H1 (cell line): Measurements from ENCODE around the gene RHOG. TPM values are rescaled to one million over a fixed set of nuclear protein-coding genes. Genes with fewer than 3 reads are reported as not detected.
A peak's percentile ranks its signal among the peaks of the same experiment; 100 is the strongest.

Experiments used
- CTCF ChIA-PET: fragments of 300-600 bp; sonication (Branson Sonifier 250); formaldehyde crosslinking; loops from one replicate; lab custom pipeline; 2021; ENCODE audit not compliant: partially characterized antibody; lab: Charles Lee
- POLR2A ChIA-PET: fragments of 300-600 bp; sonication (Branson Sonifier 250); formaldehyde crosslinking; loops from one replicate; lab custom pipeline; 2021; ENCODE audit warnings: inconsistent platforms; ENCODE audit not compliant: partially characterized antibody; lab: Charles Lee
- DNase-seq, 2 experiments: peaks; one replicate each; pipeline versions ENCODE4 v3.0.0 to v3.0.0-alpha.2; 2010 to 2022; ENCODE audit warnings: low spot score in 2 of 2, low read depth in 1 of 2, mixed read lengths in 1 of 2
- FAIRE-seq: peaks from 2 replicates; lab custom pipeline; 2011; peaks lifted over from hg19 to GRCh38; lab: Jason Lieb, UNC
- H2AFZ ChIP-seq: 2 replicates; pipeline ENCODE4 v1.8.1; 2012; ENCODE audit warnings: low read length, inconsistent platforms
- H2AK5ac ChIP-seq: 2 replicates; pipeline ENCODE4 v1.6.1; 2013; ENCODE audit warnings: low read depth, low read length
- H2BK120ac ChIP-seq: replicated peaks from 2 replicates; pipeline ENCODE3; 2013; ENCODE audit warnings: low read depth, low read length, inconsistent platforms
- H2BK12ac ChIP-seq: 2 replicates; pipeline ENCODE4 v1.6.1; 2013; ENCODE audit warnings: low read depth, low read length
- H2BK15ac ChIP-seq: 2 replicates; pipeline ENCODE4 v1.6.1; 2013; ENCODE audit warnings: low read length
- H2BK20ac ChIP-seq: 2 replicates; pipeline ENCODE4 v1.6.1; 2013; ENCODE audit warnings: low read length
- H2BK5ac ChIP-seq: 2 replicates; pipeline ENCODE4 v1.6.1; 2013; ENCODE audit warnings: low read depth, low read length
- H3K14ac ChIP-seq: 2 replicates; pipeline ENCODE4 v1.6.1; 2013; ENCODE audit warnings: inconsistent platforms; ENCODE audit not compliant: insufficient read length
- H3K18ac ChIP-seq: 2 replicates; pipeline ENCODE4 v1.6.1; 2013; ENCODE audit warnings: low read length; ENCODE audit errors: extremely low read depth
- H3K23ac ChIP-seq: 2 replicates; pipeline ENCODE4 v1.6.1; 2013; ENCODE audit warnings: inconsistent platforms; ENCODE audit not compliant: insufficient read length
- H3K23me2 ChIP-seq: 2 replicates; pipeline ENCODE4 v1.6.1; 2013; ENCODE audit warnings: low read depth, low read length
- H3K27ac ChIP-seq: 2 replicates; pipeline ENCODE4 v1.6.1; 2011; ENCODE audit warnings: low read depth, low read length, inconsistent platforms
- H3K27me3 ChIP-seq, 4 experiments: replicated peaks in 1 of 4; 1 replicate in 1 of 4; 2 replicates in 3 of 4; pipeline versions ENCODE4 v1.6.1 to v1.8.1; 2011 to 2013; ENCODE audit warnings: low read length in 3 of 4, mild to moderate bottlenecking in 3 of 4, inconsistent platforms in 2 of 4, mixed read lengths in 2 of 4, moderate library complexity in 1 of 4; ENCODE audit not compliant: control insufficient read depth in 3 of 4, insufficient read depth in 3 of 4; ENCODE audit errors: extremely low read depth in 1 of 4
- H3K36me3 ChIP-seq, 4 experiments: 2 replicates each; pipeline versions ENCODE4 v1.6.1 to v1.8.1; 2011 to 2013; ENCODE audit warnings: mild to moderate bottlenecking in 4 of 4, low read length in 3 of 4, moderate library complexity in 2 of 4, control low read depth in 1 of 4, inconsistent platforms in 1 of 4; ENCODE audit not compliant: insufficient read depth in 4 of 4, control insufficient read depth in 2 of 4
- H3K4ac ChIP-seq: replicated peaks from 2 replicates; pipeline ENCODE3; 2013; ENCODE audit warnings: low read length, low read depth, mixed read lengths, inconsistent platforms; ENCODE audit not compliant: insufficient read length
- H3K4me1 ChIP-seq, 4 experiments: replicated peaks in 1 of 4; 1 replicate in 1 of 4; 2 replicates in 3 of 4; pipeline versions ENCODE4 v1.6.1 to v1.8.1; 2011 to 2013; ENCODE audit warnings: low read length in 3 of 4, inconsistent platforms in 2 of 4, mixed read lengths in 1 of 4; ENCODE audit not compliant: insufficient read depth in 4 of 4, control insufficient read depth in 3 of 4
- H3K4me2 ChIP-seq, 2 experiments: 2 replicates each; pipeline versions ENCODE4 v1.6.1 to v1.8.1; 2011 to 2013; ENCODE audit warnings: low read depth in 2 of 2, low read length in 2 of 2, control low read depth in 1 of 2, inconsistent platforms in 1 of 2, mild to moderate bottlenecking in 1 of 2; ENCODE audit not compliant: insufficient read depth in 1 of 2
- H3K4me3 ChIP-seq, 4 experiments: fragments of 200-600, 300-600 bp in 1 of 4; sonication (generic), shearing (Covaris generic), sonication (Bioruptor Twin) in 1 of 4; 2 replicates each; pipeline versions ENCODE4 v1.5.1 to v1.8.1; 2011 to 2016; ENCODE audit warnings: low read length in 4 of 4, low read depth in 3 of 4, control low read depth in 2 of 4, inconsistent platforms in 2 of 4, mild to moderate bottlenecking in 2 of 4, mixed read lengths in 1 of 4, moderate library complexity in 1 of 4; ENCODE audit not compliant: insufficient read depth in 2 of 4; ENCODE audit errors: extremely low read depth in 1 of 4
- H3K56ac ChIP-seq: replicated peaks from 2 replicates; pipeline ENCODE3; 2013; ENCODE audit warnings: low read depth, mild to moderate bottlenecking, mixed read lengths, low read length, inconsistent platforms; ENCODE audit not compliant: insufficient read length
- H3K79me1 ChIP-seq: 2 replicates; pipeline ENCODE4 v1.6.1; 2013; ENCODE audit warnings: low read depth, low read length, control low read depth
- H3K79me2 ChIP-seq, 2 experiments: 2 replicates each; pipeline versions ENCODE4 v1.6.1 to v1.8.1; 2012 to 2013; ENCODE audit warnings: low read length in 2 of 2, mild to moderate bottlenecking in 2 of 2, inconsistent platforms in 1 of 2; ENCODE audit not compliant: insufficient read depth in 2 of 2, control insufficient read depth in 1 of 2
- H3K9ac ChIP-seq, 4 experiments: replicated peaks in 1 of 4; 1 replicate in 1 of 4; 2 replicates in 3 of 4; pipeline versions ENCODE4 v1.6.1 to v1.8.1; 2011 to 2013; ENCODE audit warnings: low read depth in 3 of 4, low read length in 3 of 4, control low read depth in 2 of 4, mild to moderate bottlenecking in 2 of 4, moderate library complexity in 2 of 4, inconsistent platforms in 1 of 4; ENCODE audit errors: extremely low read depth in 1 of 4
- H3K9me3 ChIP-seq, 2 experiments: 2 replicates each; pipeline versions ENCODE4 v1.6.1 to v1.8.1; 2012 to 2013; ENCODE audit warnings: mild to moderate bottlenecking in 2 of 2, moderate library complexity in 2 of 2, control low read depth in 1 of 2, inconsistent platforms in 1 of 2, low read depth in 1 of 2, low read length in 1 of 2, mixed read lengths in 1 of 2; ENCODE audit not compliant: insufficient read depth in 2 of 2
- H4K20me1 ChIP-seq, 2 experiments: replicated peaks in 1 of 2; 2 replicates each; pipeline versions ENCODE3 to v1.8.1; 2011 to 2013; ENCODE audit warnings: inconsistent platforms in 2 of 2, low read length in 2 of 2, mild to moderate bottlenecking in 1 of 2; ENCODE audit not compliant: insufficient read depth in 2 of 2, control insufficient read depth in 1 of 2
- H4K5ac ChIP-seq: 2 replicates; pipeline ENCODE4 v1.6.1; 2013; ENCODE audit warnings: low read length, low read depth, mixed read lengths, inconsistent platforms; ENCODE audit not compliant: insufficient read length
- H4K8ac ChIP-seq: 2 replicates; pipeline ENCODE4 v1.8.0; 2013; ENCODE audit warnings: mild to moderate bottlenecking, moderate library complexity, low read length, inconsistent platforms; ENCODE audit not compliant: insufficient read depth; ENCODE audit errors: extremely low read depth
- H4K91ac ChIP-seq: replicated peaks from 2 replicates; pipeline ENCODE3; 2013; ENCODE audit warnings: low read length, mixed read lengths, inconsistent platforms; ENCODE audit not compliant: insufficient read length
- CBX5 ChIP-seq: fragments of 300-800, 300-1000 bp; sonication (generic); IDR thresholded peaks from 2 replicates; pipeline ENCODE4 v1.7.1; 2016; ENCODE audit warnings: antibody characterized with exemption, low read length, low read depth
- CBX8 ChIP-seq: fragments of 300-800, 300-1000 bp; sonication (generic); IDR thresholded peaks from 2 replicates; pipeline ENCODE4 v1.7.1; 2016; ENCODE audit warnings: low read depth, low read length, borderline replicate concordance
- CHD2 ChIP-seq: IDR thresholded peaks from 2 replicates; pipeline ENCODE4 v1.6.1; 2012; ENCODE audit warnings: low read length, improper control_type of control experiment
- EZH2 ChIP-seq: fragments of 200-600 bp; sonication (generic); IDR thresholded peaks from 2 replicates; pipeline ENCODE4 v1.7.1; 2012; ENCODE audit warnings: low read depth, mild to moderate bottlenecking, moderate library complexity, low read length, inconsistent platforms; ENCODE audit not compliant: severe bottlenecking
- POLR2A ChIP-seq, 2 experiments: IDR thresholded peaks; 1 replicate in 1 of 2; 2 replicates in 1 of 2; pipeline ENCODE4 v1.6.1; 2011; ENCODE audit warnings: low read depth in 2 of 2, low read length in 2 of 2, mild to moderate bottlenecking in 2 of 2; ENCODE audit errors: control extremely low read depth in 1 of 2
- POU5F1 ChIP-seq: IDR thresholded peaks from 2 replicates; pipeline ENCODE4 v1.6.1; 2011; ENCODE audit warnings: low read depth, mild to moderate bottlenecking, low read length, moderate library complexity
- RAD21 ChIP-seq, 2 experiments: IDR thresholded peaks in 1 of 2; conservative IDR thresholded peaks in 1 of 2; 2 replicates each; pipeline ENCODE4 v1.6.1; 2011; ENCODE audit warnings: low read depth in 2 of 2, low read length in 2 of 2, improper control_type of control experiment in 1 of 2, inconsistent platforms in 1 of 2, mild to moderate bottlenecking in 1 of 2, moderate library complexity in 1 of 2
- SP2 ChIP-seq: IDR thresholded peaks from 2 replicates; pipeline ENCODE4 v1.6.1; 2012; ENCODE audit warnings: mild to moderate bottlenecking, low read length, inconsistent platforms
- TAF1 ChIP-seq: IDR thresholded peaks from 2 replicates; pipeline ENCODE4 v1.6.1; 2011; ENCODE audit warnings: mild to moderate bottlenecking, low read depth, low read length
- TBP ChIP-seq: IDR thresholded peaks from 2 replicates; pipeline ENCODE4 v1.6.1; 2011; ENCODE audit warnings: low read depth, low read length, improper control_type of control experiment
- TCF12 ChIP-seq: IDR thresholded peaks from 2 replicates; pipeline ENCODE4 v1.6.1; 2011; ENCODE audit warnings: low read depth, mild to moderate bottlenecking, low read length
- WGBS, 2 experiments: shearing (Covaris generic) in 1 of 2; methylation state at CpG; one replicate each; pipeline versions ENCODE4 v1.1.6 to v1.1.7; 2013 to 2015; ENCODE audit warnings: low lambda C conversion rate in 2 of 2, mixed read lengths in 2 of 2, inconsistent platforms in 1 of 2, low coverage in 1 of 2, missing lambda C conversion rate in 1 of 2; ENCODE audit not compliant: insufficient replicate concordance in 2 of 2, insufficient coverage in 1 of 2, insufficient read length in 1 of 2; ENCODE audit errors: extremely low coverage in 1 of 2, missing lambda C conversion rate in 1 of 2; 5-methylcytosine and 5-hydroxymethylcytosine counted together
- polyA plus RNA-seq, 7 experiments: library from polyadenylated mRNA; depleted of rRNA in 3 of 7; stranded (reverse) in 5 of 7; unstranded in 2 of 7; fragments of >200 nt in 5 of 7; fragments of 200-250 nt in 2 of 7; gene quantifications; 1 replicate in 5 of 7; 2 replicates in 1 of 7; 4 replicates in 1 of 7; pipeline versions ENCODE4 v1.2.1 to v1.2.3, GENCODE V29; 2011 to 2013; ENCODE audit warnings: missing spikeins in 2 of 7, mixed read lengths in 2 of 7
- total RNA-seq: library from RNA; stranded (reverse); fragmentation: NEBNext Ultra II Directional; extraction: Animal tissue kit (Norgen Biotek cat#: 25700); gene quantifications from 2 replicates; pipeline ENCODE4 v1.2.1, GENCODE V29; 2021
- TF ChIP-seq, protein P1 (sequence below): IDR thresholded peaks from 2 replicates; pipeline ENCODE4 v1.6.1; 2012; ENCODE audit warnings: inconsistent platforms

RHOG gene
- total and polyA plus RNA-seq, 2 of the 8 experiments (the other 6 are each of a cell fraction or from before 2014, with no cell fraction given): 28.3 to 69.6 TPM

DNA sequence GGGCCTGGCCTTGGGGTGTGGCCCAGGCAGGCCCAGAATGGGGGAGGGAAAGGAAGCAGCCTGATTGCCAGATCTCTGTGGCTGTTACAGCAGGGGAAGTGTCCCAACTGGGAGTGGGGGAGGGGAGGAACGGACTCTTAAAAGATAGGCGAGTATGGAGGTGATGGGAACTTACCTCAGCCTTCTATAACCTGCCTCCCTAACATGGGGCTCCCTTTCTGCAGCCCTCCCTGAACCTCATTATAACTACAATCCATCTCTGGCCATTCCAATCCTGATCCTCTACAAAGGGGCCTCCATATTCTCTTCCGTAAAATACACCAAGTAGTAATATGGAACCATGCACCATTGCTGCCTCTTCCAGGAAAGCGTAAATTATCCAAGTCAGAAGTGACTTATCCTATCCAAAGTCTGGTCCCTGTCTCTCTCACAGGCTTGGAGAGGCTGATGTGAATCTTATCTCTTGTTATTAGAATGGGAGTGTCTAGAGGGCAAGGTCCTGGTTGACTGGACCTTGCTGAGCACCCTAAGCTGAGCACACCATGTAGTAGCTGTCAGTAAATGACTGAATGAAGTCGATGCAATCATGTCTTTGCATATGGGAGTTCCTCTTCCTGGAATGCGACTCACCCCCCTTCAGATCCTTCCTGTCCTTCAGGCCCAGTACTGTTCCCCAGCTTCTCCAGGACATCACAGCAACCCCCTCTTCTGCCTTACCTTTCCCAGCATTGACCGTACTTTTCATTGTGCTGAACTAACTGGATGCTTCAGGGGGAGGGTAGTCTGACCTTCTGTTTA lies 5.9 kb downstream of the RHOG start:
- no peak overlapping the region for H2AK5ac ChIP-seq
- H2BK12ac ChIP-seq: no peak overlapping the region
- H3K14ac ChIP-seq: no peak overlapping the region
- H3K79me1 ChIP-seq: peaks cover 25% of the 10 kb centered on the region
- peaks cover 4% of the 10 kb centered on the region for H3K23me2 ChIP-seq
- H2BK5ac ChIP-seq: 0 out of 2 replicates have a peak overlapping the region, but pooled peaks have one; percentile 7
- H3K56ac ChIP-seq: no peak overlapping the region
- no peak overlapping the region for H3K4me3 ChIP-seq
- H4K20me1 ChIP-seq: peaks cover 16 to 35% of the 10 kb centered on the region in 2 experiments
- no peak overlapping the region for H4K5ac ChIP-seq
- H2BK15ac ChIP-seq: no peak overlapping the region
- no peak overlapping the region for H3K27ac ChIP-seq
- H3K23ac ChIP-seq: no peak overlapping the region
- no peak overlapping the region for H4K8ac ChIP-seq
- H2BK20ac ChIP-seq: no peak overlapping the region
- ChIA-PET CTCF (interaction anchor here (1.0 to 18.5 kb wide), 9 partner anchors 9 to 250 kb away, joined by 3 to 214 read pairs (median 5); partner anchors contain the start of genes PGAP2 and STIM1), POLR2A (interaction anchor here (0.7 to 1.6 kb wide), 6 partner anchors 9 to 37 kb away, joined by 3 to 7 read pairs (median 4); partner anchors contain the start of genes NUP98 and STIM1)
- peak overlapping the region; percentile 5 to 22; a peak in 1 of 4 replicates for H3K4me2 ChIP-seq
- 89% methylated on average over 7 of the region's 7 CpGs; no CpG with 5 or more reads in 1 of the 2 experiments for WGBS, 2 experiments
- DNase-seq (no peak), FAIRE-seq (no peak)
- no peaks in the 10 kb centered on the region for H3K27me3 ChIP-seq
- H2BK120ac ChIP-seq: no peak overlapping the region
- H2AFZ ChIP-seq: no peak overlapping the region
- H3K18ac ChIP-seq: no peak overlapping the region
- no peak overlapping the region for H3K9ac ChIP-seq
- H4K91ac ChIP-seq: no peak overlapping the region
- H3K9me3 ChIP-seq: no peaks in the 10 kb centered on the region
- peaks cover 8 to 26% (median 16%) of the 10 kb centered on the region in 4 experiments for H3K4me1 ChIP-seq
- H3K79me2 ChIP-seq: peaks cover 11 to 58% of the 10 kb centered on the region in 2 experiments
- peaks cover 0 to 12% (median 4%) of the 10 kb centered on the region in 4 experiments; a peak in 4 of 8 replicates for H3K36me3 ChIP-seq
- H3K4ac ChIP-seq: no peak overlapping the region
- TF ChIP-seq EZH2 (no peak), TBP (no peak), CBX5 (no peak), SP2 (no peak), POLR2A (IDR thresholded peaks at IDR 0.05; ENCODE audit: control extremely low read depth in 1 of 2, low read depth in 2 of 2, low read length in 2 of 2) (no peak), CHD2 (no peak), RAD21 (IDR thresholded peaks at IDR 0.05 in 1 of 2, conservative IDR thresholded peaks at IDR 0.05 in 1 of 2; ENCODE audit: low read depth in 2 of 2, low read length in 2 of 2) (no peak), CBX8 (no peak), TCF12 (no peak), TAF1 (no peak), POU5F1 (no peak)
- TF ChIP-seq, protein P1, sequence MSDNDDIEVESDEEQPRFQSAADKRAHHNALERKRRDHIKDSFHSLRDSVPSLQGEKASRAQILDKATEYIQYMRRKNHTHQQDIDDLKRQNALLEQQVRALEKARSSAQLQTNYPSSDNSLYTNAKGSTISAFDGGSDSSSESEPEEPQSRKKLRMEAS: no peak
